Loucy (cell line): ENCODE measurements around the gene TREML1.
"Not testable (repeated sequence)": the region's sequence is repeated elsewhere in the genome, so short reads cannot be mapped to it uniquely, and the experiment has no call there.

Experiments
- H2AFZ ChIP-seq: fragments of 200-600 bp; sonication (generic); 2 replicates; pipeline ENCODE4 v1.6.0; 2016; ENCODE audit warnings: antibody characterized with exemption, mild to moderate bottlenecking, low read length, moderate library complexity
- H3F3A ChIP-seq: fragments of 200-600 bp; 2 replicates; pipeline ENCODE4 v1.6.0; 2016; ENCODE audit warnings: antibody characterized with exemption, low read depth, mild to moderate bottlenecking
- H3K27me3 ChIP-seq: fragments of 200-600 bp; sonication (generic); 2 replicates; pipeline ENCODE4 v1.6.1; 2014; ENCODE audit warnings: low read length, mild to moderate bottlenecking; ENCODE audit not compliant: insufficient read depth, poor library complexity, severe bottlenecking
- H3K36me3 ChIP-seq: fragments of 200-600 bp; sonication (generic); 2 replicates; pipeline ENCODE4 v1.6.1; 2016; ENCODE audit warnings: low read length; ENCODE audit not compliant: insufficient read depth
- H3K4me1 ChIP-seq: fragments of 200-600 bp; sonication (generic); 2 replicates; pipeline ENCODE4 v1.5.1; 2014; ENCODE audit warnings: low read length, mild to moderate bottlenecking; ENCODE audit not compliant: insufficient read depth, poor library complexity, severe bottlenecking
- H3K4me2 ChIP-seq: fragments of 200-600 bp; sonication (generic); 2 replicates; pipeline ENCODE4 v1.6.0; 2014; ENCODE audit warnings: antibody characterized with exemption, low read length, low read depth, mild to moderate bottlenecking; ENCODE audit not compliant: poor library complexity, severe bottlenecking
- H3K4me3 ChIP-seq: fragments of 200-600 bp; sonication (generic); 2 replicates; pipeline ENCODE4 v1.5.1; 2014; ENCODE audit warnings: low read length, mild to moderate bottlenecking, mixed read lengths; ENCODE audit not compliant: poor library complexity, severe bottlenecking
- H3K79me2 ChIP-seq: fragments of 200-600 bp; sonication (generic); 2 replicates; pipeline ENCODE4 v1.6.1; 2014; ENCODE audit warnings: low read length; ENCODE audit not compliant: insufficient read depth
- H3K9ac ChIP-seq: fragments of 200-600 bp; sonication (generic); 2 replicates; pipeline ENCODE4 v1.6.0; 2014; ENCODE audit warnings: mild to moderate bottlenecking, low read depth, low read length, moderate library complexity; ENCODE audit not compliant: poor library complexity, severe bottlenecking
- H3K9me2 ChIP-seq: fragments of 200-600 bp; sonication (generic); replicated peaks from 2 replicates; pipeline ENCODE4 v1.6.1; 2016; ENCODE audit warnings: low read depth, low read length, mixed read lengths
- H3K9me3 ChIP-seq: fragments of 200-600 bp; sonication (generic); 2 replicates; pipeline ENCODE4 v1.6.1; 2014; ENCODE audit warnings: mild to moderate bottlenecking, antibody characterized with exemption, low read length, low read depth; ENCODE audit not compliant: insufficient read depth
- H4K20me1 ChIP-seq: fragments of 200-600 bp; sonication (generic); 2 replicates; pipeline ENCODE4 v1.6.0; 2014; ENCODE audit warnings: antibody characterized with exemption, low read length, mild to moderate bottlenecking; ENCODE audit not compliant: insufficient read depth, poor library complexity, severe bottlenecking
- CTCF ChIP-seq: fragments of 200-600 bp; sonication (generic); conservative IDR thresholded peaks from 2 replicates; pipeline ENCODE4 v1.5.1; 2014; ENCODE audit warnings: mild to moderate bottlenecking, antibody characterized with exemption, low read length
- EZH2phosphoT487 ChIP-seq: fragments of 200-600 bp; IDR thresholded peaks from 2 replicates; pipeline ENCODE4 v1.6.1; 2018; ENCODE audit warnings: antibody characterized with exemption, mild to moderate bottlenecking, moderate library complexity, borderline replicate concordance

TREML1 gene

GRCh38 chr6:41191569-41191968, 37.4 kb upstream of the TREML1 start:
- Histone ChIP-seq H3K9me3 (peaks cover 4% of the 10 kb centered on the region; the same call in 1 of the 2 replicates), H3K9ac (no peak overlapping the region), H3K79me2 (no peaks in the 10 kb centered on the region), H4K20me1 (no peaks in the 10 kb centered on the region), H3K4me3 (no peak overlapping the region), H3K4me1 (no peaks in the 10 kb centered on the region), H3K36me3 (no peaks in the 10 kb centered on the region), H2AFZ (no peak overlapping the region), H3K27me3 (no peaks in the 10 kb centered on the region), H3F3A (no peaks in the 10 kb centered on the region), H3K4me2 (no peak overlapping the region), H3K9me2 (no peaks in the 10 kb centered on the region)
- TF ChIP-seq CTCF (peak; percentile 73), EZH2phosphoT487 (no peak)

DNA sequence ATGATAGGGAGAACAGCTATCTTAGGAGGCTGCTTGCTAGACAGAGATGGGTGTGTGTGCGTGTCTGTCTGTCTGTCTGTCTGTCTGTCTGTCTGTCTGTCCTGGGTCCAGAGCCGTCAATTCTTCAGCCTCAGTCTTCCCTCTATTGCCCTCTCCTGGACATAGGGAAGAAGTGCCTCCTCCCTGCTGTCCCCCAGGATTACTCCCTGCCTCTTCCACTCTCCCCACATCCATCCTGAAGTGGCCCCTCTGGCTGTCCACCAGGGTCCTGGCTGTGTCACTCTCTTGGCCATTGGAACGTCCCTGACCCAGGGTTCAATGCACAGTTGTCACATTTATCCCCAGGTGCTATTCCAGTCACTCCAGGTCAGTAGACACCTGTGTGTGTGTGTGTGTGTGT, 36.6 kb upstream of the TREML1 start:
- no peaks in the 10 kb centered on the region for H3K36me3 ChIP-seq
- H3K9ac ChIP-seq, result no peak overlapping the region
- no peak overlapping the region for H2AFZ ChIP-seq
- H3K9me3 ChIP-seq, result peaks cover 4% of the 10 kb centered on the region; the same call in 1 of the 2 replicates
- no peak for TF ChIP-seq EZH2phosphoT487
- no peak for TF ChIP-seq CTCF
- H3K4me2 ChIP-seq, result no peak overlapping the region
- no peaks in the 10 kb centered on the region for H3K27me3 ChIP-seq
- no peak overlapping the region for H3K4me3 ChIP-seq
- no peaks in the 10 kb centered on the region for H3K4me1 ChIP-seq
- no peaks in the 10 kb centered on the region for H3K9me2 ChIP-seq
- H4K20me1 ChIP-seq, result no peaks in the 10 kb centered on the region
- no peaks in the 10 kb centered on the region for H3K79me2 ChIP-seq
- H3F3A ChIP-seq, result no peaks in the 10 kb centered on the region

DNA sequence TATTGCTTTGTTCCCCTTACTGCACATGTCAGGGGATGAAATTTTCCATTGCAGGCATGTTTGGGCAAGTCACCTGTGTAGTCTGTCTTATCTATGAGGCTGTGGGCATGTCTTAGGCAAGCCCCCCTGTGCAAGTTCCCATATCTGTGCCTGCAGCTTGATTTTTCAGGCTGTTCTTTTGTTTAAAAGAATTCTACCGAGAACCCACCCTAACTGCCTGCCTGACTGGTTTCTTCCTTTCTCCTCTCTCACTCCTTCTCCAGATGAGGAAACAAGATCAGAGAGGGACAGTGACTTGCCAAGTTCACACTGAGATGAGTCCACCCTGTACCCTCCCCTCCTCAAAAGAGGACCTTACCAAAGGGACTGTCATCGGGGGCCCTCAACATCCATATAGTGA, 35.8 kb upstream of the TREML1 start:
- Histone ChIP-seq H3K4me1 (no peaks in the 10 kb centered on the region), H3K36me3 (no peaks in the 10 kb centered on the region), H3K27me3 (no peaks in the 10 kb centered on the region), H3K4me3 (no peak overlapping the region), H3K4me2 (no peak overlapping the region), H3K9me3 (peaks cover 4% of the 10 kb centered on the region; the same call in 1 of the 2 replicates), H4K20me1 (no peaks in the 10 kb centered on the region), H2AFZ (no peak overlapping the region), H3F3A (no peaks in the 10 kb centered on the region), H3K9me2 (no peaks in the 10 kb centered on the region), H3K79me2 (no peaks in the 10 kb centered on the region), H3K9ac (no peak overlapping the region)
- TF ChIP-seq CTCF, result no peak
- no peak for TF ChIP-seq EZH2phosphoT487

DNA sequence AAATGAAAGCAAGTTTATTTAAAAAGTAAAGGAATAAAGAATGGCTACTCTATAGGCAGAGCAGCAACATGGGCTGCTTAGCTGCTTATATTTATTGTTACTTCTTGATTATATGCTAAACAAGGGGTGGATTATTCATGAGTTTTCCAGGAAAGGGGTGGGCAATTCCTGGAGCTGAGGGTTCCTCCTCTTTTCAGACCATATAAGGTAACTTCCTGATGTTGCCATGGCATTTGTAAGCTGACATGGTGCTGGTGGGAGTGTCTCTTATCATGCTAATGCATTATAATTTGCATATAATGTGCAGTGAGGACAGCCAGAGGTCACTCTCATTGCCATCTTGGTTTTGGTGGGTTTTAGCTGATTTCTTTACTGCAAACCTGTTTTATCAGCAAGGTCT, 34.9 kb upstream of the TREML1 start:
- not testable (repeated sequence) for H3K27me3 ChIP-seq, H3K36me3 ChIP-seq, H3K9me3 ChIP-seq, H4K20me1 ChIP-seq, H3K4me2 ChIP-seq, H3K4me1 ChIP-seq, H3K9ac ChIP-seq, H3K9me2 ChIP-seq, H2AFZ ChIP-seq, H3F3A ChIP-seq, H3K4me3 ChIP-seq, H3K79me2 ChIP-seq
